HG02759 (cell line): ENCODE measurements around the gene EBI3.
"Not testable (repeated sequence)": the region's sequence is repeated elsewhere in the genome, so short reads cannot be mapped to it uniquely, and the experiment has no call there.

ENCODE experiments used
- ATAC-seq: cut with Tn5 transposase; IDR thresholded peaks from one replicate; pipeline ENCODE4 v1.9.1; 2021; ENCODE audit warnings: mild to moderate bottlenecking, moderate library complexity; ENCODE audit not compliant: unreplicated experiment

Gene EBI3

DNA sequence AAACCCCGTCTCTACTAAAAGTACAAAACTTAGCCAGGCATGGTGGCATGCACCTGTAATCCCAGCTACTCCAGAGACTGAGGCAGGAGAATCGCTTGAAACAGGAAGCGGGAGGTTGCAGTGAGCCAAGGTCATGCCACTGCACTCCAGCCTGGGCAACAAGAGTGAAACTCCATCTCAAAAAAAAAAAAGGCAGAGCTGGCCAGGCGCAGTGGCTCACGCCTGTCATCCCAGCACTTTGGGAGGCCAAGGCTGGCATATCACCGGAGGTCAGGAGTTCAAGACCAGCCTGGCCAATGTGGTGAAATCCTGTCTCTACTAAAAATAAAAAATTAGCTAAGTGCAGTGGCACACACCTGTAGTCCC, 45.0 kb downstream of the EBI3 start:
- ATAC-seq, result not testable (repeated sequence)

DNA sequence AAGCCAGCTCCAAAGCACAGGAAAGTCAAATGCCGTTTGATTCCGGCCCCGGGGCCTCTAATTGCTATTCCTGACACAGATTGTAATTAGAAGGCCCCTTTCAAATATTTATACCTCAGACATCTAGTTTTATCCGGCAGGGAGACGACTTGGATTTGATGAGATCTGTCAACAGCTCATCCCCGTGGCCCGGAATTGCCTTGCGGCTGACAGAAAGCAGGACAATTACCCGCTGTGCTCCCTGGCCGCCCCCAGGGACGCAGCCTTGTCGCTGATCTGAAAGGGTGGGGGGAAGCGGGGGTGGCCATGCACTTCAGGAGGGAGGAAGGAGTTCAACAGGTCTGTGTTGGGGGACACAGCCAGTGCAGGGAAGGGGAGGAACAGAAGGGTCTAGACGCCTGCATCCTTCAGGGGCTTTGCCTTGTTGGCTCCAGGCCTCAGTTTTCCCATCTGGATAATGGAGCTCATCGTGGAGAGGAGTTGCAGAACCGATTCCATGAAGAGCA, 47.9 kb downstream of the EBI3 start:
- ATAC-seq, result no peak

DNA sequence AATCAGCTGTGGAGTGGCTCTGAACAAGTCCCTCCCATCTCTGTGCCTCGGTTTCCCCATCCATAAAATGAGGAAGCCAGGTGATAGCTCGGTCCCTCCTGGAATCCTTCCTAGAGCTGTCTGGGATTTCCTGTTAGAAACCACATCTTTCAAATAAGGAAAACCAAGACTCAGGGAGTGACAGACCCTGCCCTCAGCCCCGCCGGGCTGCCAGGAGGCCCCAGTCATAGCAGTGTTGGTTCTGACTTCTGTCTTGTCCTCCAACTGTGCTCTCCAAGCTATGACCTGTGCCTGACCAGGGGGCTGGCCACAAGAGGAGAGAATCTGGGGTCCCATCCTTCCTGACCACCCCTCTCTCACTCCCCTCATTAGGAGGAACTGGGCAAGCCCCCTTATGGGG, 48.7 kb downstream of the EBI3 start:
- no peak for ATAC-seq

DNA sequence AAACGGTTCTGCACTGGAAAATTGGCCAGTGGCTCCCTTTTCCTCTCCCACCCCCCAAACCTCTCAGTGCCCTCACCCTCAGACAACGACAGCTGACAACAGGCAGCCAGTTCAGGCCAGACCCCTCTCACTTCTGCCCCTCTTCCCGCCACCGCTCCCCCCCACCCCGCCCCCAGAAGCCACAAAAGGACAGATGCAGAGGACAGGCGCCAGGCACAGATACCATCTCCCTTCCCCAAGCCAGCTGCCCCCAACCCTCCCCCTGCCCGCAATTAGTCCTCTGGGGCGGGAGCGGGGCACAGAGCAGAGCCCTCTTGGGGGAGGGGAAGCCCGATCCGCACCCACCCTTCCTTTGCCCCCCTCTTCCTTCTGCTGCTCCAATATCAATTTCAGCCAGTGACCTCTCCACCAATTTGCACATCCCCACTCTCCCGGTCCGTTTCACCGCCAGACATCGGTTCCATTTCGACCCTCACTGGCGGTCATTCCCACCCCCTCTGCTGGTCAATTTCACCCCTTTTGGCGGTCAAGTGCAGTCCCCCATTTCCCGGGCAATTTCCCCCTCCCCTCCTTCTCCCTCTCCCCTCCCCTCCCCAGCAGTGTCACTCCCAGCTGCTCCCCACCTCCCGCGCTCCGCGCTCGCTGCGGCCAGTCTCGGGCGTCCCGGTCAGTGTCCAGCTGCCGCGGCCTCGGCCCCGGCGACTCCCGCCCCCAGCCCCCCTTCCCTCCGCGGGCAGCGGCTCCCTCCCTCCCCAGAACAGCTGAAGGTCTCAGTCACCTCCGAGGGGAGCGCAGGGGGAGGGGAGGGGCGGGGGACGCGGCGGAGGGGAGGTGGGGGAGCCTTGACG, 49.3 kb downstream of the EBI3 start, which contains the start of gene SHD:
TSS of gene SHD (plus strand) at position 848 of the 848 bp plus-strand sequence. CDS start 798 bp downstream, outside the sequence.
- ATAC-seq, result no peak

DNA sequence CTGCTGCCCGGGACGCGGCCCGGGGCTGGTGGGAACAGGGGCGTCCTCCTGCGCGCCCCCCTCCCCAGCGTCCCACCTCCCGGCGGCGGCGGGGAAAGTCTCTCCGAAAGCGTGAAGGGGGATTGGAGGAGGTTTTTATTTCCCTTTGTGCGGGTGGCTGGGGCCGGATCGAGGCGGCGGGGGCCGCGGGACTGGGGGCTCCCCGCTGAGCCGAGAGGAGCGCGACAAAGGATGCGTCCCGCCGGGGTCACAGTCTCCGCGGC, 49.9 kb downstream of the EBI3 start:
- ATAC-seq, result no peak

DNA sequence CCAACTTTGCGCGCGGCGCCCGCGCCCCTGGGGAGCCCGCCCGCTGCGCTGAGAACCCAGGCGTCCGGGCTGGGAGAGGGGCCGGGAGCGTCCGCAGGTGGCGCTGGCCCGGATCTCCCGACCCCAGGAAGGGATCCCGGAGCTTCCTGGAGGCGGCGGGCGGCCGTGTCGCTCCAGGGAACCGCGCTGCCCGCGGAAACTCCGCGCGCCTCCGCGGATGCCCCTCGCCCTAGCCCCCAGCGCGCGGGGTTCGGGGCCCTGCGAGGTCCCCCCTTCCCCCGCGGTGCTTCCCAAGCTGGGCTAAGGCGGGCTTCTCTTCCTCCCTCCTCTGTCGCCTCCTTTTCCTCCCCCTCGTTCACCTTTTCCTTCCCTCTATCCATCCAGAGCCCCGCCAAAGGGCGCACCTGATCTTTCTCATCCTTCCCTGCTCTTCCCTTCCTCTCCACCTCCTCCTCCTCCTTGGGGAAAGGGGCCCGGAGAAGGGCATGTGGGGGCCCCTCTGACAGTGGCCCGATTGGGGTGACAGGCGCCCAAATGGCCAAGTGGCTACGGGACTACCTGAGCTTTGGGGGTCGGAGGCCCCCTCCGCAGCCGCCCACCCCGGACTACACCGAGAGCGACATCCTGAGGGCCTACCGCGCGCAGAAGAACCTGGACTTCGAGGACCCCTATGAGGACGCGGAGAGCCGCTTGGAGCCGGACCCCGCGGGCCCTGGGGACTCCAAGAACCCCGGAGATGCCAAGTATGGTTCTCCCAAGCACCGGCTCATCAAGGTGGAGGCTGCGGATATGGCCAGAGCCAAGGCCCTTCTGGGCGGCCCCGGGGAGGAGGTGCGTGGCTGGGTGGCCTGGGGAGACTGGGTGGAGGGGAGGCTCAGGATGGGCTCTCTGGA, 50.5 kb downstream of the EBI3 start:
- ATAC-seq, result no peak

DNA sequence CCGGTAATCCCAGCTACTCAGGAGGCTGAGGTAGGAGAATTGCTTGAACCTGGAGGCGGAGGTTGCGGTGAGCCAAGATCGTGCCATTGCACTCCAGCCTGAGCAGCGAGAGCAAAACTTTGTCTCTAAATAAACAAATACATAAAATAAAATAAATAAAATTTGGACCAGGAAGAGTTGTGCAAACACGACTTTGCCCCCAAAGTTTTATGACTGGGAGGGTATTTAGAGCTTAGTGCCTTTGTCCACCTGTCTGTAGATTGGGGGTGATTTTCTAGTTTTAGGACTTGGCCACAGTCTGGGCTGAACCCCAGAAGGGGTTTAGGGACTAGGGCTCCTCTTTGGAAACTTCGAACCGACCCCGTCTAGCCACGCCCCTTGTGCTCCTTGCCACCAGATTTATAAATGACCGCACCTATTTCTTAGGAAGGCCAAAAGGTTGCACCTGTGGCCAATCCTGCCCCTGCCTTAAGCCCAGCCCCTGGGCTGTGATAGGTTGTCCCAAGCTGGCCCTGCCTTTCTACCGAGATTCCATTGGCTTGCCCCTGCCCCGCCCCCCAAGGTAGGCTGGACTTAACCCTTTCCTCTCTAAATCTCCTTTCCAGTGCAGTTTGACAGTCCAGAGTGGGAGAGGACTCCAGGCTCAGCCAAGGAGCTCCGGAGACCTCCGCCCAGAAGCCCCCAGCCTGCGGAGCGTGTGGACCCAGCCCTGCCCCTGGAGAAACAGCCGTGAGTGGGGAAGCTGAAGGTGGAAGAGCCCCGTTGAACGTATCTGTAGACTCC, 55.0 kb downstream of the EBI3 start:
- no peak for ATAC-seq

DNA sequence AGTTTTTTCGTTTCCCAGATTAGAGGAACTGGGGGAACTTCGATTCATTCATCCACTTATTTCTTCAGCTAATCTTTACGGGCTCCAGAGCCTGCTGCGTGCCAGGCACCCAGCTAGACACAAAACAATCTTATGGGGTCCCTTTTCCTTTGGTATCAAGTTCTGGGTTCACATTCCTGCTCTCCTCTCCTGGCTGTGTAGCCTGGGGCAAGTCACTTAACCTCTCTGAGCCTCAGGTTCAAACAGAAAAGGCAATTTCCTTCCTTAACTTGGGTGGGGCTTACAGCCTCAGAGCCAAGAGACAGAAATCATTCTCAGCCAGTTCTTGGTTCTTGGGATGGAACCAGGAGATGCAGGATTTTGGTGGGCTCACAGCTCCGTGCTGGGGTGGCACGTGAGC, 55.7 kb downstream of the EBI3 start:
- no peak for ATAC-seq

DNA sequence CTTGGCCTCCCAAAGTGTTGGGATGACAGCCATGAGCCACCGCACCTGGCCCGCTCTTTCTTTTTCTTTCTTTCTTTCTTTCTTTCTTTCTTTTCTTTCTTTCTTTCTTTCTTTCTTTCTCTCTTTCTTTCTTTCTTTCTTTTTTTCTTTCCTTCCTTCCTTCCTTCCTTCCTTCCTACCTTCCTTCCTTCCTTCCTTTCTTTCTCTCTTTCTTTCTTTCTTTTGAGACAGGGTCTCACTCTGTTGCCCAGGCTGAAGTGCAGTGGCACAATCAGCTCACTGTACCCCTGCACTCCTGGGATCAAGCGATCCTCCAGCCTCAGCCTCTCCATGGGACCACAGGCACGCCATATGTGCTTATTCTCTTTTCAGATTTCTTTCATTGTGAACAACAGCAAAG, 56.8 kb downstream of the EBI3 start:
- not testable (repeated sequence) for ATAC-seq
